HG03378 (cell line): ENCODE measurements around the gene PAAF1.

ENCODE experiments used
- ATAC-seq: cut with Tn5 transposase; IDR thresholded peaks from one replicate; pipeline ENCODE4 v1.9.1; 2021; ENCODE audit warnings: mild to moderate bottlenecking, moderate library complexity; ENCODE audit not compliant: unreplicated experiment

PAAF1 gene

DNA sequence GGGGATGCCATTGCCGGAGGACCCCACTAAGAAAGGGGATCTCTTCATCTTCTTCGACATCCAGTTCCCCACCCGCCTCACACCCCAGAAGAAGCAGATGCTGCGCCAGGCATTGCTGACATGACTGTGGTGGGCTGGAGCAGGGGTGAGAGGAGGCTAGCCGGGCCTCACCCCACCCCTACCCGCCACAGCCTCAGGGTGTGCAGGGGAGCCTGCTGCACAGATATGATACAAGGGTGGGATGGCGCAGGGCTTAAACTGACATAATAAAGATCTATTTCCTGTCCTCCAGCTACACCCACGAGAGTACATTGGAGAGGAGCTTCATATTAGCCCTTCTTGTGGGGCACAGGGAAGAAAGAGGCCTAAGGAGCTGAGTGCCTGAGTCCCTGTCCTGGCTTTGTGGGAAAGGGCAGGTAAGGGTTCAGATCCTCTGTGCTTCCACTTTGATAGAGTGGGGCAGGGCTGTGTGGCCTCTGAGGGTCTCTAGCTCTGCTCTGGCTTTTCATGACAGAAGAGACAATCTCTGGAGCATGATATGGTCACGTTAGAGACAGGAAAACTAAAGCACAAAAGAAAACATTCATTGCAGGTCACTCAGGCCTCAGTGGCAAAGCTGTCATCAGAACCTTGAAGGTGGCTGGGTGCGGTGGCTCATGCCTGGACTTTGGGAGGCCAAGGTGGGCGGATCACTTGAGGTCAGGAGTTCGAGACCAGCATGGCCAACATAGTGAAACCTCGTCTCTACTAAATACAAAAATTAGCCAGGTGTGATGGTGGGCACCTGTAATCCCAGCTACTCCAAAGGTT lies 93.4 kb downstream of the PAAF1 start:
- no peak for ATAC-seq

DNA sequence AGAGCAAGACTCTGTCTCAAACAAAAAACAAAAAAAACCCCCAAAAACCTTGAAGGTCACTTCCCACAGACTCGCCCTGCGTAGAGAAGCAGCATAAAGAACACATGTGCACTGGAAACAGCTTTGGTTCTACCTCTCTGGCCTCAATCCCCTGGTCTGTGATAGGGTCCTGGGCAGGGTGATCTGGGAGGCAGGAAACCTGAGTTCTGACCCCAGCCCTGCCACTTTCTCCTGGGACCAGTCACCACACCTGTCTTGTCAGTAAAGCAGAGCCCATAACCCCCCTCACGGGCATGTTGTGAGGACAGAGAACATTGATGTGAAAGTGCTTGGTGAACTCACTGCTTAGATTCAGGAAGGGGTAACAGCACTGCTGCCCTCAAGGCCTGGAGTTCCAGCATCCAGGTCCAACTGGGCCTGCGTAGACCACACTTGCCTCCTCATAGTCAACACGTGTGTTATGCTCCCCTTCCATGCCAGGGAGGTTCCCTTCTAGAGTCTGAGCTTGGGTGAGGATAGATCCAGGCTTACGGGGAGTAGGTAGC lies 94.4 kb downstream of the PAAF1 start:
- no peak for ATAC-seq

DNA sequence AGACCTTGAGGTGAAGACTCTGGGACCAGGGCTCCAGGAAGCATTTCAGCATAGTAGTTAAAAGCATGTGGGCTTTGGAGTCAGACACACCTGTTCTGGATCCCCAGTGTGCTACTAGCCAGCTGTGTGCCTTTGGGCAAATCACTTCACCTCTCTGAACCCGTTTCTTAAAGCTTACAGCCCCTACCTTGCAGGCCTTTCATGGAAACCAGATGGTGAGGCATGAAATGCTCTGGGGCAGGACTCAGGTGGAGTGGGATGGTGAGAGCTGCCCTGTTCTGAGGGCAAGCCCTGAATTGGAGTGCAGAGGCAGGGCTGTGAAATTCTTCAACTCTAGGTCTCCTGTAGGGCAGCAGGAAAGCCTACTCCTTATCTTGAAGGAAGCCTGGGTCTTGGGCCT lies 95.4 kb downstream of the PAAF1 start:
- ATAC-seq, result no peak

DNA sequence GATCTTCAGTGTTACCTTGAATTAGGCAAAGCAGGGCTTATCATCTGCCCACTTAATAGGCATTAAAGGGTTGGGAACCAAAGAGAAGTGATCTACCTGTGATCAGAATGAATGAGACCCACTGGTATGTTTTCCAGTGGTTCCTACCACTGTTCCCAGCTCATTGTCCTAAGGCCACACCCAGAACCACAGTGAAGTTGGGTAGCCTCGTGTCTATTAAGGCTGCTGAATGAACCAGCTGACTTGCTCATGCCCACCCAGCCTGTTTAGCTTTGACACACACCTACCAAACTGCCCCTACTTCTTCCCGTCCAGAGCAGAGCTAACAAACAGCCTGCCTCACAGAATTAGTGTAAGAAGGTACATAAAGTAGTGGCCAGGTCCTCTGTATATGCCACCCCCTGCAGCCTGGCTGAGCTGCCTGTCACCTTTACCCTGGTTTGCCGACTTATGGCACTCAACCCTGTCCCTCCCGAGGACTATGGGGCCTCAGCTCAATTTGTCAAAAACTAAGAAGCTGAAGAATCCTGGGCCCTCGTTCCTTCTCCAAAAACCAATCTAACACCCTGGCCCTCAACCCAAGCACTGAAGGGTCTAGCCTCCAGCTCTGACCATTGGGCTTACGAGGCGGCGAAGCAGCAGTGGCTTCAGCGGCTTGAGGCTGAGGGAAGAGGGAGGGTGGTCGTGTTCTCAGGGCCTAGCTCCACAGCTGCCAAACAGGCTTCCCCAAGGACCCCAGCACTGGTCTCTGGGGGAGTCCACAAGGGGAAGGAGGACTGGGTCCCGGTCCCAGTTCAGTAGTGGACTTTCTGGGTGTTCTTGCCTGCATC lies 96.0 kb downstream of the PAAF1 start:
- ATAC-seq, result no peak

DNA sequence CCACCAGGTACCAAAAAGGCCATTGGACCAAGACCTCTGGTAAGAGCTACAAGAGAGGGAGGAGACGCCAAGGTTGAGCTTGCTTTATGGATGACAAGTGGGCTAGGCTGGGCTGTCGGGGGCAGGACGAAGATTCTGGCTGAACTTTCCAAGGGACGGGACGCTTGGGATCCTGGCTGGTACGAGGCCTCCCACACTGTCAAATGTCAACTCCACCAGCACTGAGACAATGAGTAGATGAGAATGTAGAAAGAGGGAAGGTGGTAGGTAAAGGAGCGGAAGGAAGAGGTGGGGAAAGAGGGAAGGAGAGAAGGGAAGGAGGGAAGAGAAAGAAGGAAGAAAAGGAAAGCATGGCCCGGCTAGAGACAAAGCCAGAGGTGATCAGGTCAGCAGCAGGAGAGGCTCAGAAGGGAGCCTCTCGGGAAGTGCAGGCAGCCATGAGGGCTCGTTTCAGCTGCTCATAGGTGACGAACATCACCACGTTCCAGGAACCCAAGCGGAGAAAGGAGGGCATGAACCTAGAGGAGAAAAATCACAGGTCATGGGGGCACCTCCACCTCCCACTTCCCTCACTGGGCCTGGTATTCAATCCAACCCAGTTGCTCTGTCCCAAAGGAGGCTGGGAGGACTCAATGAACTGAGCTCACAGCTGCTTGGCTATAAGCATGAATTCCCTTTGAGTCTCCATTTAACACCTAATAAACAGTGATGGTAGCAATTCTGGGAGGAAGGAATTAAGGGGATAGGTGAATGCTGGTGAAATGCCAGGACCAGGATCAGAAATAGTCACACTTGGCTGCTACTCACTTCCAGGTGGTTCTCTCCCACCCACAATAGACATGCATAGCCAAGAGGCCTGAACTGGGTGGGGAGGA lies 98.0 kb downstream of the PAAF1 start:
- no peak for ATAC-seq

DNA sequence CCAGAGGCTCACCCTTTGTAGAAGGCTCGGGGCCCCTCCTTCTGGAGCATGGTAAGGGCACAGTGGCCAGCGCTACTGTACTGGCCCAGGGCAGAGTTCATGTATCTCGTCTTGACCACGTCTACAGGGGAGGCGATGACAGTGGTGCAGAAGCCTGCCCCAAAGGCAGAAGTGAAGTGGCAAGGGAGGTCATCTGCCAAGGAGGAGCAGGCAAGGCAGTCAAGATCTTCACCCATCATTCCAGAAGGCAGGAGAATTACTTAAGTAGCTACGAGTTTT lies 98.6 kb downstream of the PAAF1 start:
- no peak for ATAC-seq

DNA sequence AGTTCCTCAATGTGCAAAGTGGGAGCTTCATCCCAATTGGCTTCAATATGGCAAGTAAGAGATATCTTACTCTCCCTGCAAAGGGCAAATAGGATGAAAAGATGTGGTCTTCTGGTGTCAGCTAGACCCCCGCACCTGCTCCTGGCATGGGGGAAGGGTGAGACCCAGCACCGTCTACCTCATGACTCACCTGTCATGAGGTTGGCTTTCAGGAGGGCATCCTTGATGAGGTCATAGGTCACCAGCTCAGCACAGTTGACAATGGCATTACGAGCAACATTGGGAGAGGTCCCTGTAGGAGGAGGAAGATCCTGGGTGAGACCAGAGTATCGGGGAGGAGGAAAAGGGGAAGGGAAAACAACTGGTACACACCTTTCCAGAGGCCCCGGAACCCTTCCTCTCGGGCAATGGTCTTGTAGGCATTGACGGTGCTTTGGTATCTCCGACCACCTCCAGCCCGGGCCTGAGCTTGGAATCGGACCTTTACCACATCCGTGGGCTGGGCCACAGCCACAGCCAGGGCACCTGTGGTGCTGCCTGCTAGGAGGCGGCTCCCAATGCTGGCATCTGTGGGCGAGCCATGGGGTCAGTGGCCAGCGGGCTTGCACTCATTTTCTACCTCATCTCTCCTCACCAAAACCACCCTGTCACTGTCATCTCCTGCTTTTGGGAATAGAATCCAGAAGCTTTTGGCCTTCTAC lies 99.8 kb downstream of the PAAF1 start:
- ATAC-seq, result no peak

DNA sequence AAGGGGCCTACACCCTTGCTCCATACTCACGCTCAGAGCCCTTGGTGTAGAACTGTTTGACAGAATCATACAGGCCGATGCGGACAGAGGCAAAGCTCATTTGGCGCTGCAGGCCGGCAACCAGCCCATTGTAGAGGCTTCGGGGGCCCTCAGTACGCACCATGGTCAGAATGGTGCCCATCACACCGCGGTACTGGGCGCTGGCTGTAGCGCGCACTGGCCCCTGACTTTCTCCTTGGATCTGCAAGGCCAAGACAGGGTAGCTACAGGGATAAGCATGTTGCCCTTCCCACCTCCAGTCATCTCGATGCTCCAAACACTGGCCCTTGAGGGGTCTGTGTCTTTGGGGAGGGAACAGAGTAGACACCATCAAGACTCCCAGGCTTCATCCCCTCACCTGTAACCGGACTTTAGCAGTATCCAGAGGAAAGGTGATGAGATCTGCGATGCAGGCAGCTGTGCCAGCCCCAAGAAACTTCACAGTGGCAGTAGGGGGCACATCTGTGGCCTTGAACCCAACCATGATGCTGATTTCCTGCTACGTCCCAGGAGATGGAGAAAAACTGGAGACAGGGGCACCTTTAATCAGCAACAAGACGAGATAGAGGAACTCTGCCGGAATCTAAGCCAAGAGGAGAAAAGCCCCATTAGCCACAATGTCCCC lies 101.2 kb downstream of the PAAF1 start:
- ATAC-seq, result no peak

DNA sequence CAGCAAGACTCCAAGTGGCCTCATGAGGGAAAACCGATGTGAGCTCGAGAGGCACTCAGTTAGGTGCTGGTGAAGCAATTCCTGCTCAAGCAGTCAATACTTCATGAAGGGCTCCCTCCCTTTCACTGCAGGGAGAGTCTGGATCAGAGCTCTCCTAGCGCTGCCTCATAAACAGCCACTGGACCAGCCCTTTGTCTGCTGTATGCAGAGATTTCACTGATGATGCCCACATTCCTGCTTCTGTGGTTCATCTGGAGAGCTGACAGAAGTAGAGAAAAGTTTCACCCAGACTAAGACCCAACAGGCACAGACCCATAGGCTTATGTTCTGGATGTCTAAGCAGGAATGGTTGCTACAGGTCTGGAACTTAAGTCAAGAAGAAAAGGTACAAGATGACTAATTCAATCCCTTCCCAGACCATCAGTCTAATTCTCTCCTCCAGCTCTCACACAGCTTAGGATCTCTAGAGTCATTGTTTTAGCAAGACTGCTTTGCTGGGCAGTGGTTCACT lies 101.8 kb downstream of the PAAF1 start:
- ATAC-seq, result no peak

DNA sequence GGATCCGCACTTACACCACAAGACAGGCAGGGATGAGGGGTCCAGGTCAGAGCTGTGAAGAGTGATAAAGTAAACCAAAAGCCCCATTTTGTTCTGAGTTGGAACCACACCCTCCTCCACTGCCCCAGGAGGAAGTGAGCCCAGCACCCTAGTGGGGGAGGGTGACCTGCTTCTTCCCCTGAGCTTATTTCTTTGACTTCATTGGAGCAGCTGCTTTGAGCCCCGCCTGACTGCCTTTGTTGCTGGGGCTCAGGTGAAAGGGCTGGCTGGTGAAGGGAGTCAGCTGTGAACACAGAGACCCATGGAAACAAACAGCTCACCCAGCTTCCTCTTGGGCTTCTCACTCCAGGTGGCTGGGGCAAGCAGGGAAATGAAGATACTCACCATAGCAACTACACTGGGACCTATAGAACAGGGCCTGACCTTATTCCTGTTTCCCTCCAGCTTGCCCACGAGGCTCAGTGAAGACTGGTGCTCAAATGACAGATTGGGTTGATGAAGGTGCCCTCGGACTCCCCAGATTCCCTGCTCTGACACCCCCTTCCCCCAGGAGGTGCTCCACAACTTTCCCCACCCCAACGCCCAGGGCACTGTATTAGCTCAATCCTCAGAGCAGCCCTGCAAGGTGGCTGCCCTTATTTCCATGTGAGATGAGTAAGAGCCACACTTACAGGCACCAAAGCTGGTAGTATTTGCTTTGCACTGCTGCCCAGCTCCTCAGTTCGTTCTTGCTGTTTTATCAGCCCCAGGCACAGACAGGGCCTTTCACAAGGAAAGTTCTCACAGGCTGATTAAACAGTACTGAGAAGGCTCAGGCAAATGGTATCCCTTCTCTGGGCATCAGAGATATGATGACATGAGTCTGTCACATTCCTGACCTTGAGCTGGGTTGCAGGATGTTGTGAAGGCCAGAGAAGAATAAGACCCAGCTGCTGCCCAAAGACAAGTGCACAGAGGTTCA lies 103.5 kb downstream of the PAAF1 start:
- peak; percentile 44 for ATAC-seq
